WTC11 (cell line): ENCODE data around the gene IL11RA. TPM values are rescaled to one million over a fixed set of nuclear protein-coding genes. Genes with fewer than 3 reads are reported as not detected.

ENCODE experiments used
- ATAC-seq: fragments of 200-7000 bp; cut with Tn5 transposase; 2 replicates; pipeline ENCODE4 v1.10.0; 2021; ENCODE audit warnings: mild to moderate bottlenecking, moderate library complexity
- CTCF ChIA-PET: fragments of 300-600 bp; sonication (Branson Sonifier 250); formaldehyde crosslinking; loops from one replicate; lab custom pipeline; 2021; ENCODE audit warnings: antibody characterized with exemption; lab: Charles Lee
- POLR2A ChIA-PET: fragments of 350-600 bp; sonication (Branson Sonifier 250); formaldehyde crosslinking; loops from one replicate; lab custom pipeline; 2021; ENCODE audit warnings: antibody characterized with exemption; lab: Charles Lee
- DNase-seq: peaks from one replicate; pipeline ENCODE4 v3.0.0; 2021; ENCODE audit warnings: low spot score
- H3K27ac Mint-ChIP-seq: 2 replicates; pipeline ENCODE4 v1.8.0; 2021; ENCODE audit warnings: mixed read lengths
- H3K27me3 Mint-ChIP-seq: 2 replicates; pipeline ENCODE4 v1.8.0; 2021; ENCODE audit warnings: low read depth, mild to moderate bottlenecking, moderate library complexity, mixed read lengths
- H3K36me3 Mint-ChIP-seq: 2 replicates; pipeline ENCODE4 v1.8.0; 2021; ENCODE audit warnings: mixed read lengths
- H3K4me1 Mint-ChIP-seq: 2 replicates; pipeline ENCODE4 v1.8.0; 2022; ENCODE audit warnings: mixed read lengths
- H3K4me3 Mint-ChIP-seq: 2 replicates; pipeline ENCODE4 v1.8.0; 2021; ENCODE audit warnings: mild to moderate bottlenecking, moderate library complexity, mixed read lengths
- H3K9me3 Mint-ChIP-seq: 2 replicates; pipeline ENCODE4 v1.8.0; 2021; ENCODE audit warnings: mixed read lengths
- CBFB ChIP-seq: sonication (generic); formaldehyde crosslinking; IDR thresholded peaks from 2 replicates; pipeline ENCODE4 v1.8.1; 2022; ENCODE audit warnings: mild to moderate bottlenecking, low read depth, missing genetic modification reagents
- E2F4 ChIP-seq: sonication (generic); formaldehyde crosslinking; IDR thresholded peaks from 2 replicates; pipeline ENCODE4 v1.8.1; 2022; ENCODE audit warnings: low read depth, mild to moderate bottlenecking, moderate library complexity, missing genetic modification reagents, borderline replicate concordance
- HMGA2 ChIP-seq: fragments of 250-450 bp; sonication (Bioruptor Pico); IDR thresholded peaks from 2 replicates; pipeline ENCODE4 v1.4.0; 2021; ENCODE audit warnings: mild to moderate bottlenecking, moderate library complexity
- IRF2 ChIP-seq: sonication (generic); formaldehyde crosslinking; IDR thresholded peaks from 2 replicates; pipeline ENCODE4 v1.8.0; 2022; ENCODE audit warnings: low read depth, missing genetic modification reagents, borderline replicate concordance
- JAZF1 ChIP-seq: fragments of 250-450 bp; sonication (Bioruptor Pico); IDR thresholded peaks from 2 replicates; pipeline ENCODE4 v1.9.0; 2021; ENCODE audit warnings: moderate library complexity, mild to moderate bottlenecking, inconsistent platforms
- KAT7 ChIP-seq: sonication (generic); formaldehyde crosslinking; IDR thresholded peaks from 2 replicates; pipeline ENCODE4 v1.8.1; 2023; ENCODE audit warnings: missing genetic modification reagents, mild to moderate bottlenecking, borderline replicate concordance
- NR3C1 ChIP-seq: sonication (generic); formaldehyde crosslinking; conservative IDR thresholded peaks from 2 replicates; pipeline ENCODE4 v1.8.1; 2023; ENCODE audit warnings: low read depth, mild to moderate bottlenecking, missing genetic modification reagents
- PREB ChIP-seq: sonication (generic); formaldehyde crosslinking; IDR thresholded peaks from 2 replicates; pipeline ENCODE4 v1.8.1; 2022; ENCODE audit warnings: mild to moderate bottlenecking, missing genetic modification reagents, moderate library complexity, borderline replicate concordance
- SMAD4 ChIP-seq: sonication (generic); formaldehyde crosslinking; IDR thresholded peaks from 2 replicates; pipeline ENCODE4 v1.8.0; 2022; ENCODE audit warnings: mild to moderate bottlenecking, missing genetic modification reagents
- SOX15 ChIP-seq: fragments of 250-450 bp; sonication (Bioruptor Pico); IDR thresholded peaks from 2 replicates; pipeline ENCODE4 v1.9.0; 2021; ENCODE audit warnings: mild to moderate bottlenecking
- TEAD4 ChIP-seq: sonication (generic); formaldehyde crosslinking; IDR thresholded peaks from 2 replicates; pipeline ENCODE4 v1.8.0; 2022; ENCODE audit warnings: mild to moderate bottlenecking, missing genetic modification reagents
- ZNF121 ChIP-seq: sonication (generic); formaldehyde crosslinking; IDR thresholded peaks from 2 replicates; pipeline ENCODE4 v1.8.0; 2023; ENCODE audit warnings: missing genetic modification reagents
- ZNF317 ChIP-seq: sonication (generic); formaldehyde crosslinking; IDR thresholded peaks from 2 replicates; pipeline ENCODE4 v1.8.1; 2023; ENCODE audit warnings: low read depth, mild to moderate bottlenecking, moderate library complexity, missing genetic modification reagents, borderline replicate concordance
- ZSCAN18 ChIP-seq: fragments of 250-450 bp; sonication (Bioruptor Pico); IDR thresholded peaks from 2 replicates; pipeline ENCODE4 v2.1.2; 2022; ENCODE audit warnings: mild to moderate bottlenecking, moderate library complexity
- total RNA-seq: library from RNA; stranded (reverse); gene quantifications from 3 replicates; pipeline ENCODE4 v1.2.3, GENCODE V29; 2021
- TF ChIP-seq, protein P1 (sequence below): fragments of 250-450 bp; sonication (Bioruptor Pico); IDR thresholded peaks from 2 replicates; pipeline ENCODE4 v1.9.0; 2021; ENCODE audit warnings: mild to moderate bottlenecking
- TF ChIP-seq, protein P2 (sequence below): sonication (generic); formaldehyde crosslinking; IDR thresholded peaks from 2 replicates; pipeline ENCODE4 v1.8.1; 2023; ENCODE audit warnings: mild to moderate bottlenecking, missing genetic modification reagents, moderate library complexity
- TF ChIP-seq, protein P3 (sequence below): sonication (generic); formaldehyde crosslinking; IDR thresholded peaks from 2 replicates; pipeline ENCODE4 v1.8.0; 2022; ENCODE audit warnings: mild to moderate bottlenecking, missing genetic modification reagents
- TF ChIP-seq, protein P4 (sequence below): sonication (generic); formaldehyde crosslinking; IDR thresholded peaks from 2 replicates; pipeline ENCODE4 v1.8.0; 2022; ENCODE audit warnings: mild to moderate bottlenecking, missing genetic modification reagents
- TF ChIP-seq, protein P5 (sequence below): sonication (generic); formaldehyde crosslinking; IDR thresholded peaks from 2 replicates; pipeline ENCODE4 v1.8.1; 2022; ENCODE audit warnings: missing genetic modification reagents, borderline replicate concordance

The IL11RA gene
- total RNA-seq, 1 experiment from 2014 or later, result 8.6 TPM

DNA sequence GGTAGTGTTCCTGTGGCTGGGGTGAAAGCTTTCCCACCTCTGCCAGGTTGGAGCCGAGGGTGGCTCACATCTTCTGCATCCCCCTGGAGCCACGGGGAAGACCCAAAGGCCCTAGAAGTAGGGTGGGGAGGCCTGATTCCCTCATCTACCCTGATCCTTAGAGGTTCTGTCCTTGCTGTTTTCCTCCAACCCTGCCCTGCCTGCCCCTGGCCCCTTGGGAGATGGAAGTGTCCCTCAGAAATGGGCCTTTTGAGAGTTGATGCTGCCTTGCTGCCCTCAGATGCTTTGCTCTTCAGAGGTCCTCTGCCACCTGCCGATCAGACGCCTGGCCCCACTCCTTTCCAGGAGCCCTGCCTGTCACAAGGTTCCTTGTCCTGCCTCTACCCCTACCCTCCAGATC lies 32.8 kb downstream of the IL11RA start:
- H3K4me3 Mint-ChIP-seq, result no peak overlapping the region
- POLR2A ChIA-PET, result no interaction called here
- H3K27ac Mint-ChIP-seq, result no peak overlapping the region
- CTCF ChIA-PET, result interaction anchor here (1.8 to 9.0 kb wide), 3 partner anchors 16 to 20 kb away, joined by 3 to 60 read pairs (median 23); no protein-coding TSS in a partner anchor
- no peaks in the 10 kb centered on the region for H3K9me3 Mint-ChIP-seq
- no peaks in the 10 kb centered on the region for H3K27me3 Mint-ChIP-seq
- H3K4me1 Mint-ChIP-seq, result peaks cover 16% of the 10 kb centered on the region
- no peak for ATAC-seq
- TF ChIP-seq, protein P1, sequence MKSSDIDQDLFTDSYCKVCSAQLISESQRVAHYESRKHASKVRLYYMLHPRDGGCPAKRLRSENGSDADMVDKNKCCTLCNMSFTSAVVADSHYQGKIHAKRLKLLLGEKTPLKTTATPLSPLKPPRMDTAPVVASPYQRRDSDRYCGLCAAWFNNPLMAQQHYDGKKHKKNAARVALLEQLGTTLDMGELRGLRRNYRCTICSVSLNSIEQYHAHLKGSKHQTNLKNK (CRISPR knock-in tag), result no peak
- TF ChIP-seq PREB (CRISPR knock-in tag) (no peak), SMAD4 (CRISPR knock-in tag) (no peak), JAZF1 (CRISPR knock-in tag) (no peak)
- TF ChIP-seq, protein P2, sequence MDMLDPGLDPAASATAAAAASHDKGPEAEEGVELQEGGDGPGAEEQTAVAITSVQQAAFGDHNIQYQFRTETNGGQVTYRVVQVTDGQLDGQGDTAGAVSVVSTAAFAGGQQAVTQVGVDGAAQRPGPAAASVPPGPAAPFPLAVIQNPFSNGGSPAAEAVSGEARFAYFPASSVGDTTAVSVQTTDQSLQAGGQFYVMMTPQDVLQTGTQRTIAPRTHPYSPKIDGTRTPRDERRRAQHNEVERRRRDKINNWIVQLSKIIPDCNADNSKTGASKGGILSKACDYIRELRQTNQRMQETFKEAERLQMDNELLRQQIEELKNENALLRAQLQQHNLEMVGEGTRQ (CRISPR knock-in tag), result no peak
- H3K36me3 Mint-ChIP-seq, result no peaks in the 10 kb centered on the region
- DNase-seq, result no peak

GRCh38 chr9:34685591-34685990 lies 33.6 kb downstream of the IL11RA start:
- ATAC-seq (no peak), DNase-seq (no peak)
- no peak overlapping the region for H3K4me3 Mint-ChIP-seq
- H3K9me3 Mint-ChIP-seq, result no peaks in the 10 kb centered on the region
- TF ChIP-seq HMGA2 (CRISPR knock-in tag) (no peak), TEAD4 (CRISPR knock-in tag) (no peak), E2F4 (CRISPR knock-in tag) (no peak), CBFB (CRISPR knock-in tag) (no peak), ZNF317 (CRISPR knock-in tag) (no peak), NR3C1 (CRISPR knock-in tag) (no peak), ZSCAN18 (CRISPR knock-in tag) (no peak), IRF2 (no peak), SOX15 (CRISPR knock-in tag) (no peak), ZNF121 (no peak), KAT7 (CRISPR knock-in tag) (no peak)
- TF ChIP-seq, protein P1 (CRISPR knock-in tag), result no peak
- TF ChIP-seq, protein P3, sequence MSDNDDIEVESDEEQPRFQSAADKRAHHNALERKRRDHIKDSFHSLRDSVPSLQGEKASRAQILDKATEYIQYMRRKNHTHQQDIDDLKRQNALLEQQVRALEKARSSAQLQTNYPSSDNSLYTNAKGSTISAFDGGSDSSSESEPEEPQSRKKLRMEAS (CRISPR knock-in tag), result no peak
- TF ChIP-seq, protein P4, sequence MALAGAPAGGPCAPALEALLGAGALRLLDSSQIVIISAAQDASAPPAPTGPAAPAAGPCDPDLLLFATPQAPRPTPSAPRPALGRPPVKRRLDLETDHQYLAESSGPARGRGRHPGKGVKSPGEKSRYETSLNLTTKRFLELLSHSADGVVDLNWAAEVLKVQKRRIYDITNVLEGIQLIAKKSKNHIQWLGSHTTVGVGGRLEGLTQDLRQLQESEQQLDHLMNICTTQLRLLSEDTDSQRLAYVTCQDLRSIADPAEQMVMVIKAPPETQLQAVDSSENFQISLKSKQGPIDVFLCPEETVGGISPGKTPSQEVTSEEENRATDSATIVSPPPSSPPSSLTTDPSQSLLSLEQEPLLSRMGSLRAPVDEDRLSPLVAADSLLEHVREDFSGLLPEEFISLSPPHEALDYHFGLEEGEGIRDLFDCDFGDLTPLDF (CRISPR knock-in tag), result no peak
- TF ChIP-seq, protein P5, sequence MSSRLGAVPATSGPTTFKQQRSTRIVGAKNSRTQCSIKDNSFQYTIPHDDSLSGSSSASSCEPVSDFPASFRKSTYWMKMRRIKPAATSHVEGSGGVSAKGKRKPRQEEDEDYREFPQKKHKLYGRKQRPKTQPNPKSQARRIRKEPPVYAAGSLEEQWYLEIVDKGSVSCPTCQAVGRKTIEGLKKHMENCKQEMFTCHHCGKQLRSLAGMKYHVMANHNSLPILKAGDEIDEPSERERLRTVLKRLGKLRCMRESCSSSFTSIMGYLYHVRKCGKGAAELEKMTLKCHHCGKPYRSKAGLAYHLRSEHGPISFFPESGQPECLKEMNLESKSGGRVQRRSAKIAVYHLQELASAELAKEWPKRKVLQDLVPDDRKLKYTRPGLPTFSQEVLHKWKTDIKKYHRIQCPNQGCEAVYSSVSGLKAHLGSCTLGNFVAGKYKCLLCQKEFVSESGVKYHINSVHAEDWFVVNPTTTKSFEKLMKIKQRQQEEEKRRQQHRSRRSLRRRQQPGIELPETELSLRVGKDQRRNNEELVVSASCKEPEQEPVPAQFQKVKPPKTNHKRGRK, result no peak
- ChIA-PET POLR2A (no interaction called here), CTCF (interaction anchor here (1.4 to 9.0 kb wide), 4 partner anchors 15 to 52 kb away, joined by 3 to 60 read pairs (median 13); no protein-coding TSS in a partner anchor)
- no peaks in the 10 kb centered on the region for H3K27me3 Mint-ChIP-seq
- no peak overlapping the region for H3K27ac Mint-ChIP-seq
- H3K36me3 Mint-ChIP-seq, result no peaks in the 10 kb centered on the region
- H3K4me1 Mint-ChIP-seq, result peaks cover 16% of the 10 kb centered on the region
